Psoas muscle (tissue), 8 donors: ENCODE measurements around the gene CDH4. TPM values are rescaled to one million over a fixed set of nuclear protein-coding genes. Genes with fewer than 3 reads are reported as not detected.
A peak's percentile ranks its signal among the peaks of the same experiment; 100 is the strongest.

ENCODE experiments used
- ATAC-seq, 4 donors: fragments of 200-7000 bp; cut with Tn5 transposase; one replicate each; pipeline ENCODE4 v1.9.1; 2020; ENCODE audit warnings: moderate library complexity in 3 of 4, mild to moderate bottlenecking in 2 of 4
- DNase-seq, 2 donors: peaks; one replicate each; pipeline ENCODE4 v3.0.0-alpha.2; 2020
- H3K27ac ChIP-seq: fragments of 200-600 bp; one replicate; pipeline ENCODE4 v1.8.0; 2022
- H3K27me3 ChIP-seq, 3 donors: fragments of 200-600 bp in 1 of 3; one replicate each; pipeline versions ENCODE4 v1.6.1 to v1.8.0; 2013 to 2022; ENCODE audit warnings: low read length in 2 of 3, mild to moderate bottlenecking in 2 of 3, moderate library complexity in 1 of 3; ENCODE audit not compliant: insufficient read depth in 3 of 3
- H3K36me3 ChIP-seq, 2 donors: fragments of 200-600 bp in 1 of 2; one replicate each; pipeline versions ENCODE4 v1.6.1 to v1.8.0; 2013 to 2022; ENCODE audit warnings: low read depth in 1 of 2, mild to moderate bottlenecking in 1 of 2, moderate library complexity in 1 of 2; ENCODE audit not compliant: insufficient read depth in 1 of 2
- H3K4me1 ChIP-seq: fragments of 200-600 bp; one replicate; pipeline ENCODE4 v1.8.0; 2022
- H3K4me3 ChIP-seq: fragments of 200-600 bp; one replicate; pipeline ENCODE4 v1.8.0; 2022; ENCODE audit warnings: mild to moderate bottlenecking
- H3K9me3 ChIP-seq: fragments of 200-600 bp; one replicate; pipeline ENCODE4 v1.8.0; 2022
- WGBS, 3 donors: extraction: QIAGEN DNeasy Blood & Tissue Kit; methylation state at CpG; one replicate each; pipeline versions ENCODE4 v1.1.6 to v1.1.7; 2013; 5-methylcytosine and 5-hydroxymethylcytosine counted together
- intact Hi-C, 2 donors: fragments of 100-400 bp; cut with DNase I; formaldehyde crosslinking; loops; one replicate each; pipeline versions ENCODE4 v1.11.0 to v1.14.2; 2022
- polyA plus RNA-seq, 3 donors: library from polyadenylated mRNA; stranded (reverse); fragments of 200-250 nt; gene quantifications; one replicate each; pipeline ENCODE4 v1.2.3, GENCODE V29; 2013
- total RNA-seq, 4 donors: library from RNA; stranded (reverse); fragmentation: NEBNext Ultra II Directional in 2 of 4; extraction: Animal tissue kit (Norgen Biotek cat#: 25700) in 2 of 4; gene quantifications; one replicate each; pipeline versions ENCODE4 v1.2.1 to v1.2.4, GENCODE V29; 2021 to 2023
- TF ChIP-seq, protein P1 (sequence below): fragments of 200-600 bp; IDR thresholded peaks from one replicate; pipeline ENCODE4 v1.8.0; 2022; ENCODE audit warnings: antibody characterized with exemption
- donor health status: healthy with polysubstance abuse.
- donor health status: DM: no; HTN: no; CAD: no; lungs with moderate emphysema.
- donor health status: Bipolar disorder and iron deficiency.
- donor health status: healthy.
- donor health status: DM: yes; HTN: yes; CAD: no.
- donor health status: DM: no; HTN: no; CAD: no.
- donor health status: DM: no; HTN: no; CAD: no.
- donor health status: DM: yes; HTN: yes; CAD: no.

CDH4 gene
- total and polyA plus RNA-seq, 7 donors, result 0.26 to 1.0 (median 0.34) TPM

DNA sequence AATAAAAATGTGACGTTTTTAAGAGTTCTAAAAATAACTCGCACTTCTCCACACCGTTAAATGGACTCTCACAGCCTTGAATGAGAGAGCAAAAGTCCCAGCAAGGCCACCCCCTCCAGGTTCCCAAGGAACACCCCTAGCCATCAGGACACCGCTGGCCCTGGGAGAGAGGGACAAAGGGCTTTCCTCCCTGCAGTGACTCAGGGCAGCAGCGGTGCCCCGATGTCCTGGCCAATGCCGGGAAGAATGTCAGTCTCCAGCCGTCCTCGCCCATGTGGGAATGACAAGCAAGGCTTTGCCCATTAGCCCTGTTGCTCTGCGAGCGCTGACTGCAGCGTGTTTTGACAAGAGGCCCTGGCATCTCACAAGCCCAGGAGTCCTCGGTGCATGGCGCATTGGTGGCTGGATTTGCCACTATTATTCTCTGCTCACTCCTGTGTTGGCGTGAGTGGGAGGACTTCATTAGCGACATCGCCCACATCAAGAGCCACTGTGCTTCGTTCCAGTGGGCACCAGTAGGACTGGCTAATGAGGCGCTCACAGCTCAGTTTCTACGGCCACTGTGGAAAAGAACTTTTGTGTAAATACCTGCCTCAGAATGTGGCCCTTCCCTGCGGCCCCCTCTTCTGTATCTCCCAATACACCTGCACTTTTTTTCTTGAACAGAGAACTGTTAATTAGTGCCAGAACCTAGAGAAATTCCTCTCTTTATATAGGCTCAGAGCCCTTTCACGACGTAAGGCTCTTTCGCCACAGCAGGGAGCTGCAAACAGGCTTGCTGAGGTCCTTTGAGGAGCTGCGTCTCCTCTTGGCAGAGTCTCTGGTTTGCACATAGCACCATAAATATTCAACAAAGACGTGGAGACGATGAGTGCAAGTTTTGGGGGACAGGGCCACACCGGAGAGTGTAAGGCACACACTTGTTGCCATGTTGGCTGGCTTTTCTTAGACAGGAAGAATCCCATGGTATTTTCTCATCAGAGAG lies 477.0 kb downstream of the CDH4 start:
- TF ChIP-seq, protein P1, sequence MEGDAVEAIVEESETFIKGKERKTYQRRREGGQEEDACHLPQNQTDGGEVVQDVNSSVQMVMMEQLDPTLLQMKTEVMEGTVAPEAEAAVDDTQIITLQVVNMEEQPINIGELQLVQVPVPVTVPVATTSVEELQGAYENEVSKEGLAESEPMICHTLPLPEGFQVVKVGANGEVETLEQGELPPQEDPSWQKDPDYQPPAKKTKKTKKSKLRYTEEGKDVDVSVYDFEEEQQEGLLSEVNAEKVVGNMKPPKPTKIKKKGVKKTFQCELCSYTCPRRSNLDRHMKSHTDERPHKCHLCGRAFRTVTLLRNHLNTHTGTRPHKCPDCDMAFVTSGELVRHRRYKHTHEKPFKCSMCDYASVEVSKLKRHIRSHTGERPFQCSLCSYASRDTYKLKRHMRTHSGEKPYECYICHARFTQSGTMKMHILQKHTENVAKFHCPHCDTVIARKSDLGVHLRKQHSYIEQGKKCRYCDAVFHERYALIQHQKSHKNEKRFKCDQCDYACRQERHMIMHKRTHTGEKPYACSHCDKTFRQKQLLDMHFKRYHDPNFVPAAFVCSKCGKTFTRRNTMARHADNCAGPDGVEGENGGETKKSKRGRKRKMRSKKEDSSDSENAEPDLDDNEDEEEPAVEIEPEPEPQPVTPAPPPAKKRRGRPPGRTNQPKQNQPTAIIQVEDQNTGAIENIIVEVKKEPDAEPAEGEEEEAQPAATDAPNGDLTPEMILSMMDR, result no peak
- H3K27ac ChIP-seq, result no peak overlapping the region
- WGBS, 3 donors, result 76 to 78% (median 77%) methylated on average over 28 of the region's 28 CpGs
- intact Hi-C loops, result no loop called here
- no peaks in the 10 kb centered on the region for H3K36me3 ChIP-seq
- H3K9me3 ChIP-seq, result no peaks in the 10 kb centered on the region
- no peak overlapping the region for H3K4me3 ChIP-seq
- H3K4me1 ChIP-seq, result no peaks in the 10 kb centered on the region
- DNase-seq (peak in 1 of 2 donors; percentile 33), ATAC-seq (no peak)
- no peaks in the 10 kb centered on the region for H3K27me3 ChIP-seq

DNA sequence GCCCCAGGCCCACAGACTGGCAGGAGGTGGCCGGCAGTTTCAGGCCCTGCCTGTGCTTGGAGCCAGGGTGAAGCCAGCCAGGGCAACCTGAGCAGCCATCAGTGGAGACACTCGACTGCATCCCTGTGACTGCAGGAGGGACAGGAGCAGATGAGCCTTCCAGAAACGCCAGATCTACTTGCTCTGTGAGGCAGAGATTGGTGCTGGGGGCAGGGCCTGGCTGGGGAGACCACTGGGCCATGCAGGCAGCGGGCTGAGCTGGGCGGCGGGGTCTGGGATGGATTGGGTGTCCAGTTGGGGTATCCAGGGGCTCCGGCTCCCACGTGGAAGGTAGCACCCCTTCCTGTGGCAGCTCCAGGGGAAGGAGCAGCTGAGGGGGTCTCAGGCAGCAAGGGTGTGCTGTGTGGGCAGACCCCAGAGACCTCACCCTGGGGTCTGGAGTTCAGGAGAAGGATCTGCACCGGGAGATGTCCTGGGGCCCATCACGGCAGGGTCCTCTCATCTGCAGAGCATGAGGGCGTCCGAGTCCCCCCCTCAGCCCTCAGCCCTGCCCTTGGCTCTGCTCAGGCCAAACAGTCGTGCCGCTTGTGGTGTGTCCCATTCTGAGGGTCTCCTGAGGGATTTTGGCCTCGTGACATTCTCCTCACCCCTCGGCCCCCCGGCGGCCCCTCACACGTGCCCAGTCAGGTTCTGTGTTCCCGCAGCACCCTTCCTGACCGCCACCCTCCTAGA lies 478.7 kb downstream of the CDH4 start:
- TF ChIP-seq, protein P1, result no peak
- Histone ChIP-seq H3K4me1 (no peaks in the 10 kb centered on the region), H3K27ac (no peak overlapping the region), H3K9me3 (no peaks in the 10 kb centered on the region), H3K27me3 (no peaks in the 10 kb centered on the region), H3K4me3 (no peak overlapping the region), H3K36me3 (no peaks in the 10 kb centered on the region)
- ATAC-seq, result no peak
- intact Hi-C loops, result no loop called here
- peak in 1 of 2 donors; percentile 44 for DNase-seq
- WGBS, 3 donors, result 78 to 84% (median 81%) methylated on average over 20 to 21 of the region's 21 CpGs

DNA sequence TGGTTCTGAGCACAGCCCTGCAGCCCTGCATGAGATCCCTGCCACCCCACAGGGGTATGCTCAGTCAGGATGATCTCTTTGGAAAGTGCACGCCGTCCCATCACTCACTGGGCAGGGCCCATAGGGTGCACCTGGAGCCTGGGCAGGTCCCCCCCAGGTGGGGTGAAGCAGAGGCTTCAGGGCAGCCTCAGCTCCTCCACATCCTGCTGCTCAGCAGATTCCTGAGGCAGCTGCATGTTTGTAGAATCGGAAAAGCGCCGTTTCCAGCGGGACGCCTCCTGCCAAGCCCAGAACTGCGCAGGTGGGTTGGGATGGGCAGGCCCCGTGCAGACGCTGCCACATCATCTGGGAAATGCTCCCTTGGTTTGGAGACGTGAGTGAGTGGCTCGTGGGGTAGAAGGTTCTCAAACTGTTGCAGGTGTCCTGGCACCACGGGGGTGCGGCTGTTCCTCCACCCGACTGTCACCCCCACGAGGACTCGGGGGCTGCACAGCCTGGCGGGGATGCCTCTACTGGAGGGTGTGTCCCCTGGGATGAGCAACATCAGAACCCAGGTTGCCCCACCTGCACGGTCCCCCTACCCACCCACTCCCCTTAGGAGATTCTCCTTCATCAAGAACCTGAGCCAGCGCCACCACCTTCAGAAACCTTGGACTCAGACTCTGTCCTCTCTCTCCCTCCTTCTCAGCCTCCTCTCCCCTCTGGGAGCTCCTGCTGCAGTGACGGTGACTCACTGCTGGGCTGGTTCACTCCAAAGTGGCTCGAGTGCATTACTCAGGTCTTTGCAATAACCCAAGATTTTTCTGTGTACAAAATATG lies 479.5 kb downstream of the CDH4 start:
- no peaks in the 10 kb centered on the region for H3K36me3 ChIP-seq
- TF ChIP-seq, protein P1, result no peak
- no peak for ATAC-seq
- peaks cover 0 to 2% (median 0%) of the 10 kb centered on the region in 3 donors for H3K27me3 ChIP-seq
- WGBS, 3 donors, result 79 to 85% (median 82%) methylated on average over 22 of the region's 22 CpGs
- no peaks in the 10 kb centered on the region for H3K4me1 ChIP-seq
- H3K27ac ChIP-seq, result no peak overlapping the region
- no peaks in the 10 kb centered on the region for H3K9me3 ChIP-seq
- no peak overlapping the region for H3K4me3 ChIP-seq
- intact Hi-C loops, result no loop called here
- peak in 1 of 2 donors; percentile 39 for DNase-seq

DNA sequence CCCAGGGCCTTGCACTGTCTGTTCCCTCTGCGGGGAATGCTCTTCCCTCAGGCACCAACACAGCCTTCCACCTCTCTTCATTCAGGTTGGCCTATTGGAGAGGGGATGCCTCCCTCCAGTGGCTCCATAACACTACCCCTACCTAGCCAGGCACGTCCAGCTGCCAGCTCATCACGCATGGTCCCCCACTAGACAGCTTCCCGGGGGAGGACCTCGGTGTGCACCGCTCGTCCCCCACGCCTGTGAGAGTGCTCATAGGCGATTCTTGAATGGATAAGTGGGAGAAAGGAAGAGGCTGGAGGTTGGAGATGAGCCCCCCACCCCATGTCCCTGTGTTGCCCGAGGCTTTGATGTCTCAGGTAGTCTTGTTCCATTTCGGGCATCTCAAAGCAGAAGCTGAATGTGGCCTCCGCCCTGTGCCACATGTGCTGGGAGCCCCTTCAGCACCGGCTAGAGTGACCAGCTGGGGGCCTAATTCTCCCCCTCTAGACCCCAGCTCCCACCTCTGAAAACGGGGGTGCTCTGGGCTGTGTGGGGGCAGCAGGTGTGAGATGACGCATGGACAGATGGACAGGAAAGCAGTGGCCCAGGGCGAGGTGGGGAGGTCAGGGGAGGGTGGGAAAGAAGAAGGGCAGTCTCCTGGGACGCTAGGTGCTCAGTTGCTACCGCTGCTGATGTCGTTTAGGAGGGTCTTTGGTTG lies 480.6 kb downstream of the CDH4 start:
- H3K4me1 ChIP-seq, result no peaks in the 10 kb centered on the region
- H3K4me3 ChIP-seq, result no peak overlapping the region
- H3K27me3 ChIP-seq, result peaks cover 0 to 2% (median 0%) of the 10 kb centered on the region in 3 donors
- TF ChIP-seq, protein P1, result no peak
- no peaks in the 10 kb centered on the region for H3K36me3 ChIP-seq
- H3K9me3 ChIP-seq, result no peaks in the 10 kb centered on the region
- DNase-seq, result peak in 1 of 2 donors; percentile 31
- no peak overlapping the region for H3K27ac ChIP-seq
- WGBS, 3 donors, result 82 to 87% (median 84%) methylated on average over 19 of the region's 19 CpGs
- intact Hi-C loops, result no loop called here
- ATAC-seq, result no peak
